Measurements from ENCODE around the gene ENDOV.
"Not testable (repeated sequence)": the region's sequence is repeated elsewhere in the genome, so short reads cannot be mapped to it uniquely, and the experiment has no call there.

ENDOV gene

GRCh38 chr17:80388601-80389000 lies 26.4 kb upstream of the ENDOV start:
- no peak for FAIRE-seq

GRCh38 chr17:80389011-80389995 lies 25.7 kb upstream of the ENDOV start:
- FAIRE-seq: no peak

- no peak for FAIRE-seq
These were observed 21.6 kb upstream of the ENDOV start for GRCh38 chr17:80393241-80393890.

GRCh38 chr17:80393961-80394360 lies 21.0 kb upstream of the ENDOV start:
- FAIRE-seq: no peak

GRCh38 chr17:80394629-80395216 lies 20.2 kb upstream of the ENDOV start:
- no peak for FAIRE-seq

GRCh38 chr17:80395402-80396151 lies 19.4 kb upstream of the ENDOV start:
- FAIRE-seq: no peak

GRCh38 chr17:80396157-80397033 lies 18.6 kb upstream of the ENDOV start:
- no peak for FAIRE-seq

- no peak for FAIRE-seq
These were observed 18.0 kb upstream of the ENDOV start for GRCh38 chr17:80397034-80397387.

- FAIRE-seq: no peak
These were observed 17.3 kb upstream of the ENDOV start for GRCh38 chr17:80397686-80398085.

GRCh38 chr17:80401086-80401485 lies 13.9 kb upstream of the ENDOV start:
- FAIRE-seq: not testable (repeated sequence)

GRCh38 chr17:80402102-80402501 lies 12.9 kb upstream of the ENDOV start:
- not testable (repeated sequence) for FAIRE-seq

GRCh38 chr17:80402959-80403358 lies 12.0 kb upstream of the ENDOV start:
- FAIRE-seq: no peak

GRCh38 chr17:80406146-80406545 lies 8.8 kb upstream of the ENDOV start:
- no peak for FAIRE-seq

GRCh38 chr17:80407917-80408316 lies 7.0 kb upstream of the ENDOV start:
- not testable (repeated sequence) for FAIRE-seq

- FAIRE-seq: no peak
These were observed 6.1 kb upstream of the ENDOV start for GRCh38 chr17:80408872-80409271.

GRCh38 chr17:80409626-80410025 lies 5.3 kb upstream of the ENDOV start:
- no peak for FAIRE-seq

GRCh38 chr17:80410441-80411087 lies 4.4 kb upstream of the ENDOV start:
- not testable (repeated sequence) for FAIRE-seq

GRCh38 chr17:80413771-80414507 lies 1.0 kb upstream of the ENDOV start:
- FAIRE-seq: no peak

- FAIRE-seq: no peak
These were observed 512 bp upstream of the ENDOV start for GRCh38 chr17:80414508-80414802.

GRCh38 chr17:80415626-80416137 lies 715 bp downstream of the ENDOV start:
- no peak for FAIRE-seq
